ENCODE measurements around the gene APP.

APP gene

GRCh38 chr21:25895565-25896205, 274.9 kb downstream of the APP start:
- peak; percentile 36 for DNase-seq (ENCODE audit: low read depth, low spot score)
- H3K4me3 ChIP-seq (ENCODE audit: low read depth, low read length): no peak overlapping the region
- in situ Hi-C loops (cut with HindIII; ENCODE audit: low sequenced_read_pairs): loop anchor here (25.0 kb wide), 1 partner anchor 267 kb away; the partner anchor contains the start of gene APP
- TF ChIP-seq, protein P1, sequence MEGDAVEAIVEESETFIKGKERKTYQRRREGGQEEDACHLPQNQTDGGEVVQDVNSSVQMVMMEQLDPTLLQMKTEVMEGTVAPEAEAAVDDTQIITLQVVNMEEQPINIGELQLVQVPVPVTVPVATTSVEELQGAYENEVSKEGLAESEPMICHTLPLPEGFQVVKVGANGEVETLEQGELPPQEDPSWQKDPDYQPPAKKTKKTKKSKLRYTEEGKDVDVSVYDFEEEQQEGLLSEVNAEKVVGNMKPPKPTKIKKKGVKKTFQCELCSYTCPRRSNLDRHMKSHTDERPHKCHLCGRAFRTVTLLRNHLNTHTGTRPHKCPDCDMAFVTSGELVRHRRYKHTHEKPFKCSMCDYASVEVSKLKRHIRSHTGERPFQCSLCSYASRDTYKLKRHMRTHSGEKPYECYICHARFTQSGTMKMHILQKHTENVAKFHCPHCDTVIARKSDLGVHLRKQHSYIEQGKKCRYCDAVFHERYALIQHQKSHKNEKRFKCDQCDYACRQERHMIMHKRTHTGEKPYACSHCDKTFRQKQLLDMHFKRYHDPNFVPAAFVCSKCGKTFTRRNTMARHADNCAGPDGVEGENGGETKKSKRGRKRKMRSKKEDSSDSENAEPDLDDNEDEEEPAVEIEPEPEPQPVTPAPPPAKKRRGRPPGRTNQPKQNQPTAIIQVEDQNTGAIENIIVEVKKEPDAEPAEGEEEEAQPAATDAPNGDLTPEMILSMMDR (IDR thresholded peaks at IDR 0.05; ENCODE audit: low read depth, low read length): peak; percentile 42

- TF ChIP-seq, protein P1 (IDR thresholded peaks at IDR 0.05; ENCODE audit: low read depth, low read length): no peak
- in situ Hi-C loops (cut with HindIII; ENCODE audit: low sequenced_read_pairs): loop anchor here (25.0 kb wide), 1 partner anchor 269 kb away; the partner anchor contains the start of gene APP
- no peak overlapping the region for H3K4me3 ChIP-seq (ENCODE audit: low read depth, low read length)
These were observed 277.4 kb downstream of the APP start for GRCh38 chr21:25893191-25893590.

DNA sequence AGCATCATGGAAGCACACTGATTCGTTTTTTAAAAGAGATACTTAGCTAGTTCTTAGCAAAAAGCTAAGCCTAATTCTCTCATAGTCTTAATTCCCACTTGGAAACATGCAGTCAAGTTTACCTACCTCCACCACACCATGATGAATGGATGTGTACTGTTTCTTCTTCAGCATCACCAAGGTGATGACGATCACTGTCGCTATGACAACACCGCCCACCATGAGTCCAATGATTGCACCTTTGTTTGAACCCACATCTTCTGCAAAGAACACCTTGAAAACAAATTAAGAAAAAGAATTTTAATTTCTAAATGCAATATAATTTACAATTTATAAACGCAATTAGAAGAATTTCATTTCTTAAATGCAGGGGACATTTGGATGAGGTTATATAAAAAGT, 279.0 kb downstream of the APP start:
- H3K4me3 ChIP-seq (ENCODE audit: low read depth, low read length): no peak overlapping the region
- TF ChIP-seq, protein P1 (IDR thresholded peaks at IDR 0.05; ENCODE audit: low read depth, low read length): no peak
- DNase-seq (ENCODE audit: low read depth, low spot score): no peak
- in situ Hi-C loops (cut with HindIII; ENCODE audit: low sequenced_read_pairs): loop anchor here (25.0 kb wide), 1 partner anchor 271 kb away; the partner anchor contains the start of gene APP

More at GRCh38 chr21:25893191-25893590, 277.4 kb downstream of the APP start:
- DNase-seq (ENCODE audit: low read depth, low spot score): no peak

GRCh38 chr21:25890001-25890400, 280.6 kb downstream of the APP start:
- no peak for DNase-seq (ENCODE audit: low read depth, low spot score)
- TF ChIP-seq, protein P1 (IDR thresholded peaks at IDR 0.05; ENCODE audit: low read depth, low read length): no peak
- in situ Hi-C loops (cut with HindIII; ENCODE audit: low sequenced_read_pairs): loop anchor here (25.0 kb wide), 1 partner anchor 272 kb away; the partner anchor contains the start of gene APP

DNA sequence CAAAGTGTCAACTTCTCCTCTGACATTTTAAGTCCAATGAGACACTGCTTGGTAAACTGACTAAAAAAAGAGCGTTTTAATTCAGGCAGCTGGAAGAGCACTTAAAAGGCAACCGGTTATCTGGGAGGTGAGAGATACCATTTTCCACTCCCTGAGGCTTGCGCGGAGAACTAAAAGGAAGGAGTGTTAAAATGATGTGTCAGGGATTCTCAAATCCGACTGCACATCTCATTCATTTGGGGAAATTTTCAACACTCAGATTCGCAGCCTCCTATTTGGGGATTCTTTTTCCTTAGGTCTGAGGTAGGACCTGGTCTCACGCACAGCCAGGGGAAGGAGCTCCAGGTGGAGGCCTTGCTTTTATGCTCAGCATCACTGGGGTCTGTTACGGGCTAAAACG, 281.9 kb downstream of the APP start:
- in situ Hi-C loops (cut with HindIII; ENCODE audit: low sequenced_read_pairs): loop anchor here (25.0 kb wide), 1 partner anchor 274 kb away; the partner anchor contains the start of gene APP
- no peak for DNase-seq (ENCODE audit: low read depth, low spot score)
- no peak overlapping the region for H3K4me3 ChIP-seq (ENCODE audit: low read depth, low read length)
- TF ChIP-seq, protein P1 (IDR thresholded peaks at IDR 0.05; ENCODE audit: low read depth, low read length): no peak

More at GRCh38 chr21:25890001-25890400, 280.6 kb downstream of the APP start:
- no peak overlapping the region for H3K4me3 ChIP-seq (ENCODE audit: low read depth, low read length)

DNA sequence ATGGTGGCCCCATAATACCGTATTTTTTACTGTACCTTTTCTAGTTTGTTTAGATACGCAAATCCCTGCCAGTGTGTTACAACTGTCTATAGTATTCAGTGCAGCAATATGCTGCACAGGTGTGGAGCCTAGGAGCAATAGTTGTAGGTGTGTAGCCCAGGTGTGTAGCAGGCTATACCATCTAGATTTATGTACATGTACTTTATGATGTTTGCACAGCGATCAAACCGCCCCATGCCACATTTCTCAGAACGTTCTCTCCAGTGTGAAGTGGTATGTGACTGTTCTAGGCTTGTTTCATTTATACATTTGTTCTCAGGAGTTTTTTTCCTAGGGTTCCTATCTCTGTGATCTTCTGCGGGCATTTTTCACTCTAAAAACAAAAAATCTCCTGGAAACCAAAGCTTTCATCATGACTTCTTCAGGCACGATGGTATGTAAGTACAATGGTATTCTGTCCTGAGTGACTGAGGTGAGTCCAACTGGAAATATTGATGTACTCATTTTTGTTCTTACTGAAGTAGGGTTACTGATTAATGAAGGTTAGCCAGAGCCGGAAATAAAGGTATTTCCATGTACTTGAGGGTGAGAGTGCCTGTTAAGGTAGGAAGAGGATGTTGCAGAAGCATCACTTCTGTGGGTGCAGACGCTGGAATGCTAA, 282.8 kb downstream of the APP start:
- in situ Hi-C loops (cut with HindIII; ENCODE audit: low sequenced_read_pairs): loop anchor here (25.0 kb wide), 1 partner anchor 275 kb away; the partner anchor contains the start of gene APP
- no peak overlapping the region for H3K4me3 ChIP-seq (ENCODE audit: low read depth, low read length)
- TF ChIP-seq, protein P1 (IDR thresholded peaks at IDR 0.05; ENCODE audit: low read depth, low read length): no peak
- no peak for DNase-seq (ENCODE audit: low read depth, low spot score)

Measured in astrocyte of the spinal cord (primary cell).